Measurements from ENCODE around the gene SLC9B2. TPM values are rescaled to one million over a fixed set of nuclear protein-coding genes. Genes with fewer than 3 reads are reported as not detected.
A peak's percentile ranks its signal among the peaks of the same experiment; 100 is the strongest.
"Not testable (repeated sequence)": the region's sequence is repeated elsewhere in the genome, so short reads cannot be mapped to it uniquely, and the experiment has no call there.

The SLC9B2 gene
- total RNA-seq, 1 experiment from 2014 or later, result 4.6 TPM

GRCh38 chr4:103010804-103011203 lies 65.8 kb downstream of the SLC9B2 start (continued):
- TF ChIP-seq, protein P1, sequence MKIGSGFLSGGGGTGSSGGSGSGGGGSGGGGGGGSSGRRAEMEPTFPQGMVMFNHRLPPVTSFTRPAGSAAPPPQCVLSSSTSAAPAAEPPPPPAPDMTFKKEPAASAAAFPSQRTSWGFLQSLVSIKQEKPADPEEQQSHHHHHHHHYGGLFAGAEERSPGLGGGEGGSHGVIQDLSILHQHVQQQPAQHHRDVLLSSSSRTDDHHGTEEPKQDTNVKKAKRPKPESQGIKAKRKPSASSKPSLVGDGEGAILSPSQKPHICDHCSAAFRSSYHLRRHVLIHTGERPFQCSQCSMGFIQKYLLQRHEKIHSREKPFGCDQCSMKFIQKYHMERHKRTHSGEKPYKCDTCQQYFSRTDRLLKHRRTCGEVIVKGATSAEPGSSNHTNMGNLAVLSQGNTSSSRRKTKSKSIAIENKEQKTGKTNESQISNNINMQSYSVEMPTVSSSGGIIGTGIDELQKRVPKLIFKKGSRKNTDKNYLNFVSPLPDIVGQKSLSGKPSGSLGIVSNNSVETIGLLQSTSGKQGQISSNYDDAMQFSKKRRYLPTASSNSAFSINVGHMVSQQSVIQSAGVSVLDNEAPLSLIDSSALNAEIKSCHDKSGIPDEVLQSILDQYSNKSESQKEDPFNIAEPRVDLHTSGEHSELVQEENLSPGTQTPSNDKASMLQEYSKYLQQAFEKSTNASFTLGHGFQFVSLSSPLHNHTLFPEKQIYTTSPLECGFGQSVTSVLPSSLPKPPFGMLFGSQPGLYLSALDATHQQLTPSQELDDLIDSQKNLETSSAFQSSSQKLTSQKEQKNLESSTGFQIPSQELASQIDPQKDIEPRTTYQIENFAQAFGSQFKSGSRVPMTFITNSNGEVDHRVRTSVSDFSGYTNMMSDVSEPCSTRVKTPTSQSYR (CRISPR knock-in tag; IDR thresholded peaks at IDR 0.05), result no peak

DNA sequence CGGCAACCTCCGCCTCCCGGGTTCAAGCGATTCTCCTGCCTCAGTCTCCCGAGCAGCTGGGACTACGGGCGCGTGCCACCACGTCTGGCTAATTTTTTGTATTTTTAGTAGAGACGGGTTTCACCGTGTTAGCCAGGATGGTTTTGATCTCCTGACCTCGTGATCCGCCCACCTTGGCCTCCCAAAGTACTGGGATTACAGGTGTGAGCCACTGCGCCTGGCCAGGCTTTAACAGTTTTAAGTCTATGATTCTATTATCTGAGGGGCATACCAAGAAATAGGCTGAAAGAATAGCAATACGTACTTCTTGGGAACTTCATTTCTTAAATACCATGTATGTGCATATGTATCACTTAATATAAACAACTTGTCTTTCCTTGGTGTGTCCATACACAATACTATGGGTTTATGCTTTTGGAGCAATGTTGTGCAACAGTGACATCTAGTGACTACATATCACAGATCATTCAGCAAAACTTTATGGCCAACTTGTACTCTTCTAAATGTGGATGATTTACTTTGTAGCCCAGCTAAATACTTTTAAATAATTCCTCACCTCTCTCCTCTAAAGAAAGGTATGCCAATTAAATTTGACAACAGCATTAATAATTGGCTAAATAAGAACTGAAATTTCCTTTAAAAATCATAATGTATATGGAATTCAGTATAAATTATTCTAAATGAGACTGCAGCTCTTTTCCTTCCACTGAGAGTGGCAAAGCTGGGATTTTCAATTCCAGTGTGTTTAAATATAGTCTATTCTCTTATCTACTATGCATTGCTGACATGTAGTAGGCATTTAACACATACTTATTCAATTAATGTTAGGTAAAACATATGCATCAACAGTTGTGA lies 67.5 kb downstream of the SLC9B2 start:
- ChIA-PET CTCF (interaction anchor here (0.6 to 1.8 kb wide), 13 partner anchors 23 to 579 kb away, joined by 3 to 14 read pairs (median 3); partner anchors contain the start of gene BDH2), POLR2A (no interaction called here)
- Mint-ChIP-seq H3K27ac (no peak overlapping the region), H3K27me3 (ENCODE audit: low read depth) (no peaks in the 10 kb centered on the region; the same call in 1 of the 2 replicates), H3K36me3 (no peaks in the 10 kb centered on the region), H3K4me3 (no peak overlapping the region), H3K4me1 (no peaks in the 10 kb centered on the region), H3K9me3 (no peaks in the 10 kb centered on the region)
- TF ChIP-seq, protein P2, sequence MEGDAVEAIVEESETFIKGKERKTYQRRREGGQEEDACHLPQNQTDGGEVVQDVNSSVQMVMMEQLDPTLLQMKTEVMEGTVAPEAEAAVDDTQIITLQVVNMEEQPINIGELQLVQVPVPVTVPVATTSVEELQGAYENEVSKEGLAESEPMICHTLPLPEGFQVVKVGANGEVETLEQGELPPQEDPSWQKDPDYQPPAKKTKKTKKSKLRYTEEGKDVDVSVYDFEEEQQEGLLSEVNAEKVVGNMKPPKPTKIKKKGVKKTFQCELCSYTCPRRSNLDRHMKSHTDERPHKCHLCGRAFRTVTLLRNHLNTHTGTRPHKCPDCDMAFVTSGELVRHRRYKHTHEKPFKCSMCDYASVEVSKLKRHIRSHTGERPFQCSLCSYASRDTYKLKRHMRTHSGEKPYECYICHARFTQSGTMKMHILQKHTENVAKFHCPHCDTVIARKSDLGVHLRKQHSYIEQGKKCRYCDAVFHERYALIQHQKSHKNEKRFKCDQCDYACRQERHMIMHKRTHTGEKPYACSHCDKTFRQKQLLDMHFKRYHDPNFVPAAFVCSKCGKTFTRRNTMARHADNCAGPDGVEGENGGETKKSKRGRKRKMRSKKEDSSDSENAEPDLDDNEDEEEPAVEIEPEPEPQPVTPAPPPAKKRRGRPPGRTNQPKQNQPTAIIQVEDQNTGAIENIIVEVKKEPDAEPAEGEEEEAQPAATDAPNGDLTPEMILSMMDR (IDR thresholded peaks at IDR 0.05), result peak; percentile 32
- no peak for TF ChIP-seq GRHL2 (CRISPR knock-in tag; IDR thresholded peaks at IDR 0.05; ENCODE audit: insufficient replicate concordance, severe bottlenecking)
- DNase-seq (ENCODE audit: low spot score) (no peak), ATAC-seq (peak; percentile 92)

DNA sequence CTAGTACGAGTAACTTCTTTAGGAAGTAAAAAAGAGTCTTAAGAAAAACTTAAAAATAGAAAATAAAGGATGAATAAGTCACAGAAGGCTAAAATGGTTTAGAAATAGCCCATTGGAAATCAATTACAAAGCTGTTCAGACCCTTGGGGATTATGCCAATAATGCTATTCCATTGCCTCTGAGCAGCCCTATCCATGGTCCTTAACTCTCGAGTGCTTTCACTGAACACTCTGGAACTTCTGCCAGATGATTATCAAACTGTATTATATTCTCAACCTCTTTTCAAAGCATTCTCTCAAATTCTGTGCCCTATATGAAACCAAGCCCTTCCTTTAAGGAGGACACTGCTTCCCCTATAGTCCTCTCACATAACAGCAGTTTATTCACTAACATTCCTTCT lies 74.0 kb downstream of the SLC9B2 start:
- Mint-ChIP-seq H3K4me1 (no peaks in the 10 kb centered on the region), H3K4me3 (no peak overlapping the region), H3K27me3 (ENCODE audit: low read depth) (no peaks in the 10 kb centered on the region; the same call in 1 of the 2 replicates), H3K36me3 (no peaks in the 10 kb centered on the region), H3K27ac (no peak overlapping the region), H3K9me3 (peaks cover 27% of the 10 kb centered on the region)
- ATAC-seq, result no peak
- TF ChIP-seq ZNF425 (CRISPR knock-in tag; conservative IDR thresholded peaks at IDR 0.05), result no peak
- ChIA-PET CTCF (no interaction called here), POLR2A (no interaction called here)
- DNase-seq (ENCODE audit: low spot score), result no peak

GRCh38 chr4:102994803-102995202 lies 81.8 kb downstream of the SLC9B2 start:
- no peak overlapping the region for H3K27ac Mint-ChIP-seq
- peaks cover 21% of the 10 kb centered on the region for H3K36me3 Mint-ChIP-seq
- CTCF ChIA-PET, result no interaction called here
- H3K4me1 Mint-ChIP-seq, result no peaks in the 10 kb centered on the region
- peaks cover 32% of the 10 kb centered on the region for H3K9me3 Mint-ChIP-seq
- DNase-seq (ENCODE audit: low spot score), result no peak
- ATAC-seq, result no peak
- TF ChIP-seq CREB1 (CRISPR knock-in tag; IDR thresholded peaks at IDR 0.05) (no peak), NFE2L1 (CRISPR knock-in tag; IDR thresholded peaks at IDR 0.05) (no peak)
- TF ChIP-seq, protein P3, sequence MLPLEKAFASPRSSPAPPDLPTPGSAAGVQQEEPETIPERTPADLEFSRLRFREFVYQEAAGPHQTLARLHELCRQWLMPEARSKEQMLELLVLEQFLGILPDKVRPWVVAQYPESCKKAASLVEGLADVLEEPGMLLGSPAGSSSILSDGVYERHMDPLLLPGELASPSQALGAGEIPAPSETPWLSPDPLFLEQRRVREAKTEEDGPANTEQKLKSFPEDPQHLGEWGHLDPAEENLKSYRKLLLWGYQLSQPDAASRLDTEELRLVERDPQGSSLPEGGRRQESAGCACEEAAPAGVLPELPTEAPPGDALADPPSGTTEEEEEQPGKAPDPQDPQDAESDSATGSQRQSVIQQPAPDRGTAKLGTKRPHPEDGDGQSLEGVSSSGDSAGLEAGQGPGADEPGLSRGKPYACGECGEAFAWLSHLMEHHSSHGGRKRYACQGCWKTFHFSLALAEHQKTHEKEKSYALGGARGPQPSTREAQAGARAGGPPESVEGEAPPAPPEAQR (CRISPR knock-in tag; IDR thresholded peaks at IDR 0.05), result no peak
- POLR2A ChIA-PET, result no interaction called here
- no peak overlapping the region for H3K4me3 Mint-ChIP-seq
- H3K27me3 Mint-ChIP-seq (ENCODE audit: low read depth), result peaks cover 5% of the 10 kb centered on the region; the same call in 1 of the 2 replicates

- H3K27me3 Mint-ChIP-seq (ENCODE audit: low read depth); H3K4me3 Mint-ChIP-seq; ATAC-seq; H3K4me1 Mint-ChIP-seq; H3K27ac Mint-ChIP-seq; DNase-seq (ENCODE audit: low spot score); POLR2A ChIA-PET; CTCF ChIA-PET: not testable (repeated sequence)
- Mint-ChIP-seq H3K36me3 (peaks cover 21% of the 10 kb centered on the region), H3K9me3 (peaks cover 32% of the 10 kb centered on the region)
Observed at GRCh38 chr4:102993985-102994384, 82.6 kb downstream of the SLC9B2 start.

All from WTC11 (cell line).